HG03460 (cell line): ENCODE results near the gene CDKAL1.
"Not testable (repeated sequence)": the region's sequence is repeated elsewhere in the genome, so short reads cannot be mapped to it uniquely, and the experiment has no call there.

Source experiments
- ATAC-seq: cut with Tn5 transposase; IDR thresholded peaks from one replicate; pipeline ENCODE4 v1.9.1; 2021; ENCODE audit not compliant: unreplicated experiment

CDKAL1 gene

GRCh38 chr6:20632696-20633095 lies 98.4 kb downstream of the CDKAL1 start:
- no peak for ATAC-seq

GRCh38 chr6:20633566-20634340 lies 99.5 kb downstream of the CDKAL1 start:
- no peak for ATAC-seq

GRCh38 chr6:20639161-20639560 lies 104.9 kb downstream of the CDKAL1 start:
- ATAC-seq = no peak

GRCh38 chr6:20640181-20640580 lies 105.9 kb downstream of the CDKAL1 start:
- ATAC-seq = no peak

GRCh38 chr6:20642441-20642840 lies 108.2 kb downstream of the CDKAL1 start:
- ATAC-seq = no peak

GRCh38 chr6:20644667-20645370 lies 110.6 kb downstream of the CDKAL1 start:
- ATAC-seq = no peak

- ATAC-seq = not testable (repeated sequence)
Observed at GRCh38 chr6:20645572-20645971, 111.3 kb downstream of the CDKAL1 start.

- ATAC-seq = no peak
Observed at GRCh38 chr6:20647585-20647984, 113.3 kb downstream of the CDKAL1 start.

GRCh38 chr6:20649696-20650470 lies 115.6 kb downstream of the CDKAL1 start:
- not testable (repeated sequence) for ATAC-seq

GRCh38 chr6:20652299-20653084 lies 118.2 kb downstream of the CDKAL1 start:
- no peak for ATAC-seq

- no peak for ATAC-seq
Observed at GRCh38 chr6:20653085-20653479, 118.8 kb downstream of the CDKAL1 start.

- ATAC-seq = no peak
Observed at GRCh38 chr6:20655317-20655716, 121.1 kb downstream of the CDKAL1 start.

GRCh38 chr6:20657274-20657800 lies 123.1 kb downstream of the CDKAL1 start:
- no peak for ATAC-seq

GRCh38 chr6:20658053-20658452 lies 123.8 kb downstream of the CDKAL1 start:
- no peak for ATAC-seq

GRCh38 chr6:20658516-20658915 lies 124.3 kb downstream of the CDKAL1 start:
- no peak for ATAC-seq

GRCh38 chr6:20660534-20660933 lies 126.3 kb downstream of the CDKAL1 start:
- ATAC-seq = no peak

GRCh38 chr6:20661721-20662120 lies 127.5 kb downstream of the CDKAL1 start:
- no peak for ATAC-seq

- no peak for ATAC-seq
Observed at GRCh38 chr6:20664250-20664649, 130.0 kb downstream of the CDKAL1 start.

GRCh38 chr6:20665290-20665689 lies 131.0 kb downstream of the CDKAL1 start:
- no peak for ATAC-seq

GRCh38 chr6:20669571-20670314 lies 135.5 kb downstream of the CDKAL1 start:
- peak; percentile 92 for ATAC-seq
